HG03095 (cell line): ENCODE results near the gene PCDHGB6.
"Not testable (repeated sequence)": the region's sequence is repeated elsewhere in the genome, so short reads cannot be mapped to it uniquely, and the experiment has no call there.

Experiments
- ATAC-seq: cut with Tn5 transposase; IDR thresholded peaks from one replicate; pipeline ENCODE4 v1.9.1; 2021; ENCODE audit warnings: moderate library complexity; ENCODE audit not compliant: unreplicated experiment

PCDHGB6 gene

GRCh38 chr5:141417494-141418172, 9.8 kb downstream of the PCDHGB6 start, which contains the start of gene PCDHGB7:
Gene PCDHGB7 (plus strand): TSS chr5:141417677. CDS start chr5:141417860, 183 bp downstream.
- peak; percentile 71 for ATAC-seq

GRCh38 chr5:141419074-141419880, 11.5 kb downstream of the PCDHGB6 start:
- ATAC-seq = no peak

- ATAC-seq = no peak
These were observed 13.2 kb downstream of the PCDHGB6 start, which contains the start of gene PCDHGA11 for GRCh38 chr5:141420855-141421488. Gene PCDHGA11 (plus strand): TSS chr5:141421051. CDS start chr5:141421228, 177 bp downstream.

DNA sequence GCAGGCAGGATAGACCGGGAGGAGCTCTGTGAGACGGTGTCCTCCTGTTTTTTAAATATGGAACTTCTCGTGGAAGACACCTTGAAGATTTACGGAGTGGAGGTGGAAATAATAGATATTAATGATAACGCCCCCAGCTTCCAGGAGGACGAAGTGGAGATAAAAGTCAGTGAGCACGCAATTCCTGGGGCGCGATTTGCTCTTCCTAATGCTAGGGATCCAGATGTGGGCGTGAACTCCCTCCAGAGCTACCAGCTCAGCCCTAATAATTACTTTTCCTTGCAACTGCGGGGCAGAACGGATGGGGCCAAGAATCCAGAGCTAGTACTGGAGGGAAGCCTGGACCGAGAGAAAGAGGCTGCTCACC, 13.7 kb downstream of the PCDHGB6 start:
- no peak for ATAC-seq

- no peak for ATAC-seq
These were observed 15.0 kb downstream of the PCDHGB6 start for GRCh38 chr5:141422742-141423291.

- ATAC-seq = no peak
These were observed 20.1 kb downstream of the PCDHGB6 start for GRCh38 chr5:141427783-141428426.

DNA sequence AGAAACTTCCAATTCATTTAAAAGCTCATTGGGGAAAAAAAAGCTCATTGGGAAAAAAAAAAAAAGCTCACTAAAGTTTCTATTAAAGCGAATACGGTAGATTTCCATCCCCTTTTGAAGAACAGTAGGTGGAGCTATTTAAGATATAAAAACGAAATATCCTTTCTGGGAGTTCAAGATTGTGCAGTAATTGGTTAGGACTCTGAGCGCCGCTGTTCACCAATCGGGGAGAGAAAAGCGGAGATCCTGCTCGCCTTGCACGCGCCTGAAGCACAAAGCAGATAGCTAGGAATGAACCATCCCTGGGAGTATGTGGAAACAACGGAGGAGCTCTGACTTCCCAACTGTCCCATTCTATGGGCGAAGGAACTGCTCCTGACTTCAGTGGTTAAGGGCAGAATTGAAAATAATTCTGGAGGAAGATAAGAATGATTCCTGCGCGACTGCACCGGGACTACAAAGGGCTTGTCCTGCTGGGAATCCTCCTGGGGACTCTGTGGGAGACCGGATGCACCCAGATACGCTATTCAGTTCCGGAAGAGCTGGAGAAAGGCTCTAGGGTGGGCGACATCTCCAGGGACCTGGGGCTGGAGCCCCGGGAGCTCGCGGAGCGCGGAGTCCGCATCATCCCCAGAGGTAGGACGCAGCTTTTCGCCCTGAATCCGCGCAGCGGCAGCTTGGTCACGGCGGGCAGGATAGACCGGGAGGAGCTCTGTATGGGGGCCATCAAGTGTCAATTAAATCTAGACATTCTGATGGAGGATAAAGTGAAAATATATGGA, 22.7 kb downstream of the PCDHGB6 start, which contains the start of gene PCDHGA12:
Gene PCDHGA12 (plus strand): TSS at position 176 of the 782 bp plus-strand sequence. CDS start 253 bp downstream, at position 429.
- peak; percentile 85 for ATAC-seq

DNA sequence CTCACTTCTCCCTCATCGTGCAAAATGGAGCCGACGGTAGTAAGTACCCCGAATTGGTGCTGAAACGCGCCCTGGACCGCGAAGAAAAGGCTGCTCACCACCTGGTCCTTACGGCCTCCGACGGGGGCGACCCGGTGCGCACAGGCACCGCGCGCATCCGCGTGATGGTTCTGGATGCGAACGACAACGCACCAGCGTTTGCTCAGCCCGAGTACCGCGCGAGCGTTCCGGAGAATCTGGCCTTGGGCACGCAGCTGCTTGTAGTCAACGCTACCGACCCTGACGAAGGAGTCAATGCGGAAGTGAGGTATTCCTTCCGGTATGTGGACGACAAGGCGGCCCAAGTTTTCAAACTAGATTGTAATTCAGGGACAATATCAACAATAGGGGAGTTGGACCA, 23.5 kb downstream of the PCDHGB6 start:
- ATAC-seq = no peak

DNA sequence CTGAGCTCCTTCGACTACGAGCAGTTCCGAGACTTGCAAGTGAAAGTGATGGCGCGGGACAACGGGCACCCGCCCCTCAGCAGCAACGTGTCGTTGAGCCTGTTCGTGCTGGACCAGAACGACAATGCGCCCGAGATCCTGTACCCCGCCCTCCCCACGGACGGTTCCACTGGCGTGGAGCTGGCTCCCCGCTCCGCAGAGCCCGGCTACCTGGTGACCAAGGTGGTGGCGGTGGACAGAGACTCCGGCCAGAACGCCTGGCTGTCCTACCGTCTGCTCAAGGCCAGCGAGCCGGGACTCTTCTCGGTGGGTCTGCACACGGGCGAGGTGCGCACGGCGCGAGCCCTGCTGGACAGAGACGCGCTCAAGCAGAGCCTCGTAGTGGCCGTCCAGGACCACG, 24.5 kb downstream of the PCDHGB6 start:
- ATAC-seq = not testable (repeated sequence)

GRCh38 chr5:141432726-141433125, 24.9 kb downstream of the PCDHGB6 start:
- ATAC-seq = not testable (repeated sequence)

GRCh38 chr5:141434006-141434405, 26.2 kb downstream of the PCDHGB6 start:
- no peak for ATAC-seq

DNA sequence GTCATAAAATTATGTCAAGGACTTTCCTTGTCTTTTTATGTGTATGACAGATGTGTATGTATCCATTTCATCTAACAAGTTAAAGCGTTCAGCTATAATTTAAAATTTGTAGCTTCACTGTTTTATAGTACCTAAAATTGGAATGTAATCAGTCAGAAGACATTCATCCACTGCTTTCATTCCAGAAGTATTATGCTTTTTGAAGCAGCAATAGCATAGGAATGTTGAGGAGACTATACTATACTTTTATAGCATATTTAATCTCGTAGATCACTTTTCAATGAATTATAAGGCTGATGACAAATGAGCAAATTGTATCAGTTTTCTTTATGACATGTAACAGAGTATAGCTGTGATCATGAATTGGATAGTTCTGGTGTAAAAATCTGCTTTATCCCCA, 29.4 kb downstream of the PCDHGB6 start:
- ATAC-seq = no peak

DNA sequence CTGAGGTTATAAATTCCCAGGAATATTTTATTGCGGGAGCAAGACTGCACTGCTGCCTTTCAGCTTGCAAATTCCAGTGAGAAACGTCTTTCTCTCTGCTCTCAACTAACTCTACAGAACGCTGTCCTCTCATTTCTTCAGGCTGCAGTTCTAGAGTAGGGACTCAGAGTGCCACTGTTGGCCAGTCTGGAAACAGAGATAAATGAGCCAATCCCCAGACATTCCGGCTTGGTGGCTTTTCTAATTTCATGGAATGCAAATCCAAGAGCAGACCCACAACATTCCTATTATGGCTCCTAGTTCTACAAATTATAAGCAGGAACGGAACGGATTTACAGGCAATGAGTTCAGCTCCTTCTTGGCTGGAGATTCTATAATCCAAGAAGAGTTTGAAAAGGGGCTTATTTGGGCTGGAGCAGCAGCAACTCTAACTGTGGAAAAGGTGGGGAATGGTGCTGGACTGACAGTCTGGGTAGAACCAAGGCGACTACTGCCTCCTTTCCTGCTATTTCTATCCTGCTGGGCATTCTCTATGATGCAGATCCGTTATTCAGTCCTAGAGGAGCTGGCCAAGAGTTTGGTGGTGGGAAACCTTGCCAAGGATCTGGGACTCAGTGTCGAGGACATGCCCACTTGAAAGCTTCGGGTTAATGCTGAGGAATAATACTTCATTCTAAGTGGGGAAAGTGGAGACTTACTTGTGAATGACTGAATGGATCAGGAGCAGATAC, 31.8 kb downstream of the PCDHGB6 start:
- no peak for ATAC-seq

DNA sequence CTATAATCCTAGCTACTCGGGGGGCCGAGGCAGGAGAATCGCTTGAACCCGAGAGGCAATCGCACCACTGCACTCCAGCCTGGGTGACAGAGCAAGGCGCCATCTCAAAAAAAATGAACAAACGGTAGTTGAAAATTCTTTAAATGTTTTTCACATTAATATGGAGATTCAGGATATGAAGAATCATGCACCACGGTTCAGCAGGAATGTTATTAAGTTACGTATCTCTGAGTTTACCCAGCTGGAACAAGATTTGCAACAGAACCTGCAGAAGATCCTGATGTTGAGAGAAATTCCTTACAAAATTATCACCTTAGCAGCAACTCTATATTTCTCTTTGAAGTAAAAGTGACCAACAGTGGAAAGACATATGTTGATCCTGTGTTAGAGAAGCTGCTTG, 32.5 kb downstream of the PCDHGB6 start:
- no peak for ATAC-seq

DNA sequence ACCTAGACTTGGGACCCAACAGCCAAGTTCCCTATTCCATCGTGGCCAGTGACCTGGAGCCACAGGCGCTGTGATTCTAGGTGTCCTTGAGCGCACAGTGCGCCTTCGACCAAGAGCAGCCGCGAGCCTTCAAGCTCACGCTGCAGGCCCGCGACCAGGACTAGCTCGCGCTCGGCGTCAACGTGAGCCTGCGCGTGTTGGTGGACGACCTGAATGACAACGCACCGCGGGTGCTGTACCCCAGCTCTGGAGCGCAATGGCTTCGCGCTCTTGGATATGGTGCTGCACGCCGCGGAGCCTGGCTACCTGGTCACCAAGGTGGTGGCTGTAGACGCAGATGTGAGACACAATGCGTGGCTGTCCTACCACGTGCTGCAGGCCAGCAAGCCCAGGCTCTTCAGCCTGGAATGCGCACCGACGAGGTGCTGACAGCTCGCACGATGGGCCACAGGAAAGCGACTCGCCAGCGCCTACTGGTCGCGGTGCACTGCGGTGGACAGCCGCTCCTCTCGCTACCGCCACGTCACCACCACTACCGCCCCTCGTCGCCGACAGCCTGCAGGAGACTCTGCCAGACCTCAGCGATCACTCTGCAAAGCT, 33.9 kb downstream of the PCDHGB6 start:
- ATAC-seq = no peak
